ENCODE measurements around the gene DNAJC10.
"Not testable (repeated sequence)": the region's sequence is repeated elsewhere in the genome, so short reads cannot be mapped to it uniquely, and the experiment has no call there.

DNAJC10 gene

GRCh38 chr2:182726473-182726872 lies 10.4 kb downstream of the DNAJC10 start:
- DNase-seq, result no peak

GRCh38 chr2:182728014-182728413 lies 12.0 kb downstream of the DNAJC10 start:
- no peak for DNase-seq

- no peak for DNase-seq
These were observed 13.8 kb downstream of the DNAJC10 start for GRCh38 chr2:182729710-182730339.

DNA sequence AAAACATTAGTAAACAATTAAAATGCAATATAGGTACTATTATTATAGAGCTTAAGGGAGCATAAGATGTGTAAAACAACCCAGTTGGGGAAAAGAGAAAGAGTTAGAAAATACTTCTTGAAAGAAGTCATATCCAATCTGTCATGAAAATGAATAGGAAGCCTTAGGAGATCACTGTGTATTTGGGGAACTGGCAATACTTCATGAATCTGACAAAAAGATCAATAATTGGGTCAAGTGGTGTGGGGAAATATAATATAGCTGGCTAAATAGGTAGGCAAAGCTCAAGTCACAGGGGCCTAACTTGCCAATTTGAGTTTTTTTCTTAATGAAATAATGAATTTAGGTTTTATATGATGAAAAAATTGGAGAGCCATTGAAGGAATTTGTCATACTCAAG lies 14.4 kb downstream of the DNAJC10 start:
- DNase-seq, result no peak

GRCh38 chr2:182732736-182733135 lies 16.7 kb downstream of the DNAJC10 start:
- no peak for DNase-seq

DNA sequence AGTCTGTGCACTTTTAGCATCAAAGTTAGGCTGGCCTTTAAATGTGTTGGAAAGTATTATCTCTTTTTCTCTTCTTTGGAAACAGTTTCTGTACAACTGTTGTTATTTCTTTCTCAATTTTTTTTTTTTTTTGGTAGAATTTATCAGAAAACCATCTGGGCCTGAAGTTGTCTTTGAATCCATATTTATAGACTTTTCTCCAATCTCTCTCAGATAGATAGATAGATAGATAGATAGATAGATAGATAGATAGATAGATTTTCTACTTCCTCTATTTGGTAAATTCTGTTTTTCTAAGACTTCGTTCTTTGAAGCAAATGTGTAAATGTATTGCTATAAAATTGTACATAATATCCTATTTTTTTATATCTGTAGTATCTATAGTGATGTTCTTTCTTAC lies 17.5 kb downstream of the DNAJC10 start:
- no peak for DNase-seq

GRCh38 chr2:182736856-182737255 lies 20.8 kb downstream of the DNAJC10 start:
- not testable (repeated sequence) for DNase-seq

GRCh38 chr2:182740701-182741100 lies 24.6 kb downstream of the DNAJC10 start:
- no peak for DNase-seq

DNA sequence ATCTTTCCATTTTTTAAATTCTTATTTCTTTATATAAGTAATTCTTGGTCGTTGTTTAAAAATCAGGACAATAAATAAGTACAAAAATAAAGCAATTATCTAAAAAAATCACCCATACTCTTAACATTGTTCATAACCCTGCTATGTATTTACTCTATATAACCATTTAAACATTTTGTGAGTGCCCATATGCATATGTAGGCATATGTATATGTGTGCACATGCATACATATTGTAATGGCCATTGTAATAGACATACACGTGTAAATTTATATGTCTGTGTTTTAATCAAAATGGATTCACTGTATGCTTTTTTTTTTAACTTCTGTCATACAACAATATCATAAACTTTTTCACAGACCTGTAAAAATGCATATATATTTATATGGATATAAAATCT lies 25.6 kb downstream of the DNAJC10 start:
- DNase-seq, result no peak

GRCh38 chr2:182744490-182744889 lies 28.4 kb downstream of the DNAJC10 start:
- no peak for DNase-seq

- DNase-seq, result no peak
These were observed 29.0 kb downstream of the DNAJC10 start for GRCh38 chr2:182745061-182745460.

DNA sequence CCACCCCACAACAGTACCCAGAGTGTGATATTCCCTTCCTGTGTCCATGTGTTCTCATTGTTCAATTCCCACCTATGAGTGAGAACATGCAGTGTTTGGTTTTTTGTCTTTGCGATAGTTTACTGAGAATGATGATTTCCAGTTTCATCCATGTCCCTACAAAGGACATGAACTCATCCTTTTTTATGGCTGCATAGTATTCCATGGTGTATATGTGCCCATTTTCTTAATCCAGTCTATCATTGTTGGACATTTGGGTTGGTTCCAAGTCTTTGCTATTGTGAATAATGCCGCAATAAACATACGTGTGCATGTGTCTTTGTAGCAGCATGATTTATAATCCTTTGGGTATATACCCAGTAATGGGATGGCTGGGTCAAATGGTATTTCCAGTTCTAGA lies 29.8 kb downstream of the DNAJC10 start:
- DNase-seq, result not testable (repeated sequence)

DNA sequence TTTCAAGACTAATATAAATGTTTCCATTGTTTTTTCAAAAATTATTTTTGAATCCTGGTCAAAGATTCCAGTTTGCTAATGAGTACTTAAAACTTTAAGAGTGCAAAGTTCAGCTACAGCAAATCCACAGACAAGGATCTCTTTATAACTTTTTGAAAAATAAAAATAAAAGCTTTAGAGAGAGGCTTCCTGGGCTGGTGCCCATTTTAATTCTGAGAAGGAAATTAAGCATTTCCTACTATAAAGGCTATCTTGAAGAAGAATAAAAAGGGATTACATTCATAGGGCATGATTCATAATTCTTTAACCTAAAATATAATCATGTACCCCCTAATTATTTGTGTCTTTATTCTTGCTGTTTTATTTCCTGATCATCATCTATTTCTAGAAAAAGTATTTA lies 38.2 kb downstream of the DNAJC10 start:
- DNase-seq, result no peak

DNA sequence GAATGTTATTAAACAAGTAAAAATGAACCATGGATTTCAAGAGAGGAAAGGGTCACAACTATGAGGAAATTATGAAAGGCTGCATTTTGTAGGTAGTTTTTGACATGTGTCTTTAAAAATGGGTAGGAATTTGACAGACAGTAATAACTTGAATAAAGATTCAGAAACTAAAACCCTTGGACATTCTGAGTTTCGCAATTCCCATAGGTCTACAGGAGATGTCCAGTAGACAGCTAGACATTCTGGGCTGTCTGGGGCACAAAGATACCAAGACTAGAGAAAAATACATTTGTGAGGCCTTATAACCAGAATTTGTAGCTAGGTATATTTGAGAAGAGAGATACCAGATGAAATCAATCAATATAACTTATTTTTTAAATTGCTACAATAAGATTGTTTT lies 42.3 kb downstream of the DNAJC10 start:
- DNase-seq, result no peak

GRCh38 chr2:182761903-182762302 lies 45.8 kb downstream of the DNAJC10 start:
- no peak for DNase-seq

- no peak for DNase-seq
These were observed 47.4 kb downstream of the DNAJC10 start for GRCh38 chr2:182763311-182763912.

DNA sequence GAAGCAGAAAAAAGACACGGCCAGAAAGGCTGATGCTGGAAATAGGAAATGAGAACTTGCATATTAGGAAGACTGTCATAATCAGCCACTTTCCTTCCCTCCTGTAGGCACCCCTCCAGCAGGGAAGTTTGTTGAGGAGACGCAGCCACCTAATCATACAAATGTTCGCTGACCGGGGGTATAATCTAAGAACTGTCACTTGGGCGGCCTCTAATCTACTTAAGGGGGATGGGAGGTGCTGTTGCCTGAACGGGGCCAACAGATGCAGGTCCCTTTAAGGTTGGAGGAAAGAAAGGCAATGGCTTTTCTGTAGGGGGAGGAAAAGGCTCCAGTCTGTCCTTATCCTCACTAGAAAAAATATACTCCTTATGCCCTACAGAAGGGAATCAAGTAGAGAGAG lies 50.6 kb downstream of the DNAJC10 start:
- no peak for DNase-seq

DNA sequence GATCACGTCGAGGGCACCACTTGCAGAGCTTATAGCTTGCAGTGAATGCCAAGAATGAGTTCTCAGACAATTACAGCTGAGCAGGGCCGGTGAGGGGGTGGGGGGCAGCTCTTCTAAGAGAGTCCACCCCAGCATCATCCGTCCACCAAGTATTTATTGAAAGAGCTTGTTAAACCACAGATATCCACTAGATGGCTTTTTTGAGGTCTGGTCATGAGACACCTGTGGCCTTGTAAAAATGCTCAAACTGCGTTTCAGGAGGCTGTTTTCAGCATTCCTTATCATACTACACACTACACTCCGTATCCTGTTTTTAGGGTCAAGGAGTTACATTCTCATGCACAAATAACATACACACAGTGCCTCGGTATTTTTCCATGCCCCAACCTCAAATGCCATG lies 51.5 kb downstream of the DNAJC10 start:
- DNase-seq, result no peak

DNA sequence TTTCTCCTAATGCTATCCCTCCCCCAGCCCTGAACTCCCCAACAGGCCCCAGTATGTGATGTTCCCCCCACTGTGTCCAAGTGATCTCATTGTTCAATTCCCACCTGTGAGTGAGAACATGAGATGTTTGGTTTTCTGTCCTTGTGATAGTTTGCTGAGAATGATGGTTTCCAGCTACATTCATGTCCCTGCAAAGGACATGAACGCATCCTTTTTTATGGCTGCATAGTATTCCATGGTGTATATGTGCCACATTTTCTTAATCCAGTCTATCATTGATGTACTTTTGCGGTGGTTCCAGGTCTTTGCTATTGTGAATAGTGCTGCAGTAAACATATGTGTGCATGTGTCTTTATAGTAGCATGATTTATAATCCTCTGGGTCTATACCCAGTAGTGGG lies 52.9 kb downstream of the DNAJC10 start:
- DNase-seq, result not testable (repeated sequence)

DNA sequence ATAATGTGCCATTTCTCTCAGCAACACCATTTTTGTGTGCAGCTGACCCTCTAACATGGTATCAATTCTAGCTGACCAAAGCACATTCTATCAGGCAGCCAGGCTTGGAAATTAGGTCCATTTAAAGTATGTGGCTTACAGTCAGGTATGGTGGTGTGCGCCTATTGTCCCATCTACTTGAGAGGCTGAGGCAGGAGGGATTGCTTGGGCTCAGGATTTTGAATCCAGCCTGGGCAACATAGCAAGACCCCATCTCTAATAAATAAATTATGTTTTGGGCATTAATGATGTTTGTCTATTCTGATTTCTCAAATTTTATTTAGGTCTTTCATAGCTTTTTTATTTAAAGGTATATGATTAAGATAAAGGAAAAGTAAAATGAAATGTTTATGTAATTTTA lies 63.3 kb downstream of the DNAJC10 start:
- no peak for DNase-seq

DNA sequence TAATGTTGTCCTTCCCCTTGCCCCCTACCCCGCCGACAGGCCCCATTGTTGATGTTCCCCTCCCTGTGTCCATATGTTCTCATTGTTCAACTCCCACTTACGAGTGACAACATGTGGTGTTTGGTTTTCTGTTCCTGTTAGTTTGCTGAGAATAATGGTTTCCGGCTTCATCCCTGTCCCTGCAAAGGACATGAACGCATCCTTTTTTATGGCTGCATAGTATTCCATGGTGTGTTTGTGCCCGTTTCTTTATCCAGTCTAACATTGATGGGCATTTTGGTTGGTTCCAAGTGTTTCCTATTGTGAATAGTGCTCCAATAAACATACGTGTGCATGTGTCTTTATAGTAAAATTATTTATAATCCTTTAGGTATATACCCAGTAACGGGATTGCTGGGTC lies 65.0 kb downstream of the DNAJC10 start:
- not testable (repeated sequence) for DNase-seq

DNA sequence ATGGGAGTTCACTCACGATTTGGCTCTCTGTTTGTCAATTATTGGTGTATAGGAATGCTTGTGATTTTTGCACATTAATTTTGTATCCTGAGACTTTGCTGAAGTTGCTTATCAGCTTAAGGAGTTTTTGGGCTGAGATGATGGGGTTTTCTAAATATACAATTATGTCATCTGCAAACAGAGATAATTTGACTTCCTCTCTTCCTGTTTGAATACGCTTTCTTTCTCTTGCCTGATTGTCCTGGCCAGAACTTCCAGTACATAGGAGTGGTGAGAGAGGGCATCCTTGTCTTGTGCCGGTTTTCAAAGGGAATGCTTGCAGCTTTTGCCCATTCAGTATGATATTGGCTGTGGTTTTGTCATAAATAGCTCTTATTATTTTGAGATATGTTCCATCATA lies 66.6 kb downstream of the DNAJC10 start:
- DNase-seq, result not testable (repeated sequence)

- no peak for DNase-seq
These were observed 68.1 kb downstream of the DNAJC10 start for GRCh38 chr2:182784058-182784706.

- no peak for DNase-seq
These were observed 68.7 kb downstream of the DNAJC10 start for GRCh38 chr2:182784777-182785176.

GRCh38 chr2:182792441-182792840 lies 76.4 kb downstream of the DNAJC10 start:
- DNase-seq, result no peak
